Activated T-cell treated with anti-CD3 and anti-CD28 coated beads, Interleukin-2, amount 50 U/mL, for 24 hours (primary cell): ENCODE measurements around the gene MTA3.

ENCODE experiments used
- DNase-seq: peaks from one replicate; pipeline ENCODE4 v3.0.0-alpha.2; 2020
- H3K27ac Mint-ChIP-seq: 2 replicates; pipeline ENCODE4 v1.8.0; 2020; ENCODE audit warnings: mild to moderate bottlenecking, mixed read lengths
- H3K27me3 Mint-ChIP-seq: 2 replicates; pipeline ENCODE4 v1.8.0; 2020; ENCODE audit warnings: mixed read lengths
- H3K36me3 Mint-ChIP-seq: 2 replicates; pipeline ENCODE4 v1.8.0; 2020; ENCODE audit warnings: low read depth, mixed read lengths
- H3K4me1 Mint-ChIP-seq: 2 replicates; pipeline ENCODE4 v1.8.0; 2020; ENCODE audit warnings: low read depth, mixed read lengths
- H3K4me3 Mint-ChIP-seq: 2 replicates; pipeline ENCODE4 v1.8.0; 2020; ENCODE audit warnings: mild to moderate bottlenecking, moderate library complexity, mixed read lengths
- H3K9me3 Mint-ChIP-seq: 2 replicates; pipeline ENCODE4 v1.8.0; 2020; ENCODE audit warnings: mixed read lengths

MTA3 gene

GRCh38 chr2:42769583-42770287 lies 201.3 kb downstream of the MTA3 start:
- Mint-ChIP-seq H3K4me3 (no peak overlapping the region), H3K4me1 (no peaks in the 10 kb centered on the region), H3K27me3 (no peaks in the 10 kb centered on the region), H3K27ac (no peak overlapping the region), H3K9me3 (no peaks in the 10 kb centered on the region), H3K36me3 (no peaks in the 10 kb centered on the region)
- DNase-seq: no peak

GRCh38 chr2:42770288-42771131 lies 202.1 kb downstream of the MTA3 start:
- H3K36me3 Mint-ChIP-seq: no peaks in the 10 kb centered on the region
- H3K9me3 Mint-ChIP-seq: no peaks in the 10 kb centered on the region
- DNase-seq: no peak
- H3K27me3 Mint-ChIP-seq: no peaks in the 10 kb centered on the region
- H3K4me1 Mint-ChIP-seq: peaks cover 5% of the 10 kb centered on the region
- no peak overlapping the region for H3K4me3 Mint-ChIP-seq
- no peak overlapping the region for H3K27ac Mint-ChIP-seq

- Mint-ChIP-seq H3K4me3 (no peak overlapping the region), H3K27me3 (no peaks in the 10 kb centered on the region), H3K27ac (no peak overlapping the region), H3K9me3 (no peaks in the 10 kb centered on the region), H3K36me3 (no peaks in the 10 kb centered on the region), H3K4me1 (peaks cover 12% of the 10 kb centered on the region)
- no peak for DNase-seq
Measured at GRCh38 chr2:42771546-42772153, 203.2 kb downstream of the MTA3 start.

GRCh38 chr2:42775186-42775585 lies 206.8 kb downstream of the MTA3 start:
- Mint-ChIP-seq H3K4me3 (no peak overlapping the region), H3K9me3 (peaks cover 2% of the 10 kb centered on the region), H3K27me3 (no peaks in the 10 kb centered on the region), H3K27ac (peak overlapping the region; percentile 29), H3K36me3 (peaks cover 2% of the 10 kb centered on the region), H3K4me1 (peaks cover 16% of the 10 kb centered on the region)
- no peak for DNase-seq

- H3K4me3 Mint-ChIP-seq: no peak overlapping the region
- peaks cover 2% of the 10 kb centered on the region for H3K36me3 Mint-ChIP-seq
- no peaks in the 10 kb centered on the region for H3K27me3 Mint-ChIP-seq
- peaks cover 16% of the 10 kb centered on the region for H3K4me1 Mint-ChIP-seq
- H3K9me3 Mint-ChIP-seq: peaks cover 2% of the 10 kb centered on the region
- DNase-seq: no peak
- no peak overlapping the region for H3K27ac Mint-ChIP-seq
Measured at GRCh38 chr2:42775810-42776209, 207.4 kb downstream of the MTA3 start.

- Mint-ChIP-seq H3K4me1 (peaks cover 16% of the 10 kb centered on the region), H3K36me3 (peaks cover 7% of the 10 kb centered on the region), H3K4me3 (no peak overlapping the region), H3K9me3 (peaks cover 2% of the 10 kb centered on the region), H3K27ac (no peak overlapping the region), H3K27me3 (no peaks in the 10 kb centered on the region)
- no peak for DNase-seq
Measured at GRCh38 chr2:42777883-42778805, 209.7 kb downstream of the MTA3 start.

GRCh38 chr2:42781181-42781580 lies 212.7 kb downstream of the MTA3 start:
- no peak for DNase-seq
- H3K27ac Mint-ChIP-seq: no peak overlapping the region
- peaks cover 7% of the 10 kb centered on the region for H3K36me3 Mint-ChIP-seq
- H3K4me1 Mint-ChIP-seq: peaks cover 7% of the 10 kb centered on the region
- H3K27me3 Mint-ChIP-seq: no peaks in the 10 kb centered on the region
- peaks cover 2% of the 10 kb centered on the region for H3K9me3 Mint-ChIP-seq
- H3K4me3 Mint-ChIP-seq: no peak overlapping the region

- DNase-seq: no peak
- H3K4me1 Mint-ChIP-seq: peaks cover 1% of the 10 kb centered on the region
- no peaks in the 10 kb centered on the region for H3K9me3 Mint-ChIP-seq
- no peak overlapping the region for H3K4me3 Mint-ChIP-seq
- H3K27ac Mint-ChIP-seq: no peak overlapping the region
- peaks cover 5% of the 10 kb centered on the region for H3K36me3 Mint-ChIP-seq
- H3K27me3 Mint-ChIP-seq: peaks cover 4% of the 10 kb centered on the region
Measured at GRCh38 chr2:42783511-42783910, 215.1 kb downstream of the MTA3 start.

- Mint-ChIP-seq H3K27ac (no peak overlapping the region), H3K4me1 (peaks cover 1% of the 10 kb centered on the region), H3K4me3 (no peak overlapping the region), H3K36me3 (peaks cover 5% of the 10 kb centered on the region), H3K9me3 (no peaks in the 10 kb centered on the region), H3K27me3 (peaks cover 8% of the 10 kb centered on the region)
- DNase-seq: no peak
Measured at GRCh38 chr2:42784204-42784880, 215.9 kb downstream of the MTA3 start.

- H3K27ac Mint-ChIP-seq: no peak overlapping the region
- H3K4me3 Mint-ChIP-seq: no peak overlapping the region
- H3K9me3 Mint-ChIP-seq: no peaks in the 10 kb centered on the region
- peaks cover 30% of the 10 kb centered on the region for H3K27me3 Mint-ChIP-seq
- peaks cover 9% of the 10 kb centered on the region for H3K4me1 Mint-ChIP-seq
- H3K36me3 Mint-ChIP-seq: peaks cover under 1% of the 10 kb centered on the region
- DNase-seq: no peak
Measured at GRCh38 chr2:42786561-42787345, 218.3 kb downstream of the MTA3 start.

- H3K4me3 Mint-ChIP-seq: no peak overlapping the region
- H3K27ac Mint-ChIP-seq: no peak overlapping the region
- peaks cover 35% of the 10 kb centered on the region for H3K27me3 Mint-ChIP-seq
- H3K36me3 Mint-ChIP-seq: no peaks in the 10 kb centered on the region
- H3K9me3 Mint-ChIP-seq: no peaks in the 10 kb centered on the region
- DNase-seq: no peak
- H3K4me1 Mint-ChIP-seq: peaks cover 13% of the 10 kb centered on the region
Measured at GRCh38 chr2:42787424-42787787, 219.0 kb downstream of the MTA3 start.

- H3K27me3 Mint-ChIP-seq: peaks cover 35% of the 10 kb centered on the region
- no peaks in the 10 kb centered on the region for H3K36me3 Mint-ChIP-seq
- H3K4me3 Mint-ChIP-seq: no peak overlapping the region
- H3K4me1 Mint-ChIP-seq: peaks cover 15% of the 10 kb centered on the region
- DNase-seq: no peak
- no peaks in the 10 kb centered on the region for H3K9me3 Mint-ChIP-seq
- H3K27ac Mint-ChIP-seq: no peak overlapping the region
Measured at GRCh38 chr2:42787788-42788477, 219.5 kb downstream of the MTA3 start.

- Mint-ChIP-seq H3K27me3 (peaks cover 38% of the 10 kb centered on the region), H3K4me1 (peaks cover 19% of the 10 kb centered on the region), H3K36me3 (no peaks in the 10 kb centered on the region), H3K4me3 (no peak overlapping the region), H3K9me3 (no peaks in the 10 kb centered on the region), H3K27ac (no peak overlapping the region)
- DNase-seq: no peak
Measured at GRCh38 chr2:42788478-42788793, 220.0 kb downstream of the MTA3 start.
